WI38 (cell line): ENCODE data around the gene COP1.
"Not testable (repeated sequence)": the region's sequence is repeated elsewhere in the genome, so short reads cannot be mapped to it uniquely, and the experiment has no call there.

ENCODE experiments used
- H3K4me3 ChIP-seq: 2 replicates; pipeline ENCODE4 v1.5.1; 2011; ENCODE audit warnings: low read depth, mild to moderate bottlenecking, control low read depth, low read length
- TF ChIP-seq, protein P1 (sequence below): IDR thresholded peaks from 2 replicates; pipeline ENCODE4 v1.5.1; 2012; ENCODE audit warnings: low read depth, mild to moderate bottlenecking, control low read depth, low read length

The COP1 gene

DNA sequence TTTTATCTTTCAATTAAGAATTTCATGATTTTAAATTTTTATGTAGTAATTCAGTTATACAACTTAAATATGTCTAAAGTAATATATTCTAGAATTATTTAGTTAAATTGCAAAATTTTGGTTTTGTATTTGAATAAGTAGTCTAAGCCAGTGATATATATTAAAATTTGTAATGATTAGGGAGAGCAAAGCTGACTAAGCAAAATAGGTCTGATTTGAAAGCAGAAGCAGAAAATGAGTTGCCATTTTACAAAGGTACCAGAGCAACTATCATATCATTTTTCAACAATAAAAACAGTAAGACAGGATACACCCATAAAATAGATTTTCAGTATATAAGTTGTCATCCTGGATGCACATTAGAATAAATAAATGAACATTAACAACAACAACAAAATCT lies 177.9 kb downstream of the COP1 start:
- TF ChIP-seq, protein P1, sequence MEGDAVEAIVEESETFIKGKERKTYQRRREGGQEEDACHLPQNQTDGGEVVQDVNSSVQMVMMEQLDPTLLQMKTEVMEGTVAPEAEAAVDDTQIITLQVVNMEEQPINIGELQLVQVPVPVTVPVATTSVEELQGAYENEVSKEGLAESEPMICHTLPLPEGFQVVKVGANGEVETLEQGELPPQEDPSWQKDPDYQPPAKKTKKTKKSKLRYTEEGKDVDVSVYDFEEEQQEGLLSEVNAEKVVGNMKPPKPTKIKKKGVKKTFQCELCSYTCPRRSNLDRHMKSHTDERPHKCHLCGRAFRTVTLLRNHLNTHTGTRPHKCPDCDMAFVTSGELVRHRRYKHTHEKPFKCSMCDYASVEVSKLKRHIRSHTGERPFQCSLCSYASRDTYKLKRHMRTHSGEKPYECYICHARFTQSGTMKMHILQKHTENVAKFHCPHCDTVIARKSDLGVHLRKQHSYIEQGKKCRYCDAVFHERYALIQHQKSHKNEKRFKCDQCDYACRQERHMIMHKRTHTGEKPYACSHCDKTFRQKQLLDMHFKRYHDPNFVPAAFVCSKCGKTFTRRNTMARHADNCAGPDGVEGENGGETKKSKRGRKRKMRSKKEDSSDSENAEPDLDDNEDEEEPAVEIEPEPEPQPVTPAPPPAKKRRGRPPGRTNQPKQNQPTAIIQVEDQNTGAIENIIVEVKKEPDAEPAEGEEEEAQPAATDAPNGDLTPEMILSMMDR, result no peak
- no peak overlapping the region for H3K4me3 ChIP-seq

- H3K4me3 ChIP-seq, result not testable (repeated sequence)
Measured at GRCh38 chr1:176027934-176028333, 179.2 kb downstream of the COP1 start.

DNA sequence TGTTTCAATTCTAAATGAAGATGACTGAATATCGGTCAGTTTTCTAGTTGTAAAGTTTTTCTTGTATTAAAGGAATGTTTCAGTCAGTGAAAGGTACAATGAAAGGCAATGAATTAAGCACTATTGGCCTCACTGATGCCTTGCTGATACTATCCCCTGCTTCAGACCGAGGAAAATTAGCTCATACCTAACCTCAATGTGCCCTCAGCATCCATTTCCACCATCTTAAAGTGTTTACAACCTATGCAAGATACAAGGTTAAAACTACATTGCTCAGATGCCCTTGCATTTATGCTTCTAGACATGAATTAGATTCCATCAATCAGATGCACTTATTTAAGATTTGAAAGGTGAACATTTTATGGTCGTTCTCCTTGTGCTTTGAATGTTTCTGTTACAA lies 184.5 kb downstream of the COP1 start:
- TF ChIP-seq, protein P1, result no peak

DNA sequence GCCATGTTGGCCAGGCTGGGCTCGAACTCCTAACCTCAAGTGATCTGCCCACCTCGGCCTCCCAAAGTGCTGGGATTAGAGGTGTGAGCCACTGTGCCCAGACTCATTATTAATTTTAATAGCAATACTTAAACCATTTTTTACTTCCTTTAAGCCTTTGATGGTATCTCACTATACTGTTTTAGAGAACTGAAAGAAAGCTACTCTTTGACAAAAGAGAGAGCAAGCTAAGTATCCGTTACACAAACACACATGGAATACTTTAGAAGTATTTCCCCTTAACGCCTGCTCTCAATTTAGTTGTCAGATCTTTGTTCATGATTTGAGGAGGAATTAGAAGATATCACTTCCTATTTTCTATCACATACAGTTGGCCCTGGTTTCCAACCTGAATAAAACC lies 189.4 kb downstream of the COP1 start:
- TF ChIP-seq, protein P1, result no peak

More for the DNA sequence above, 184.5 kb downstream of the COP1 start:
- H3K4me3 ChIP-seq, result no peak overlapping the region

DNA sequence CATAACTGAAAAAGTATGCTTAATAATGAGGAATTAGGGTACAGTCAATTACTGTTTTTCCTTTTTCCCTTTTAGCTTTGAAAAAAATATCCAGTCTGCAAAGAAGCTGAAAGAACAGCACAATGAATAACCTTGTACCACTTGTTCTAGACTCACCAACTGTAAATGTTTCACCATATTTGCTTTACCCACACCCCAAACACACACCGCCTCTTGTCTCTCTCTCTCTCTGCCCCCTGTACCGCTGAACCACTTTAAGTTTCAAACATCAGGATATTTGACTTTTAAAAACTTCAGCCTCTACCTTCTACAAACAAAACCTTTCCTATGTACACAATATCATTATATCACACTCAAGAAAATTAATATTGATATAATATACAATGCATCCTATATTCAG lies 197.1 kb downstream of the COP1 start:
- TF ChIP-seq, protein P1, result no peak
- no peak overlapping the region for H3K4me3 ChIP-seq

More for the DNA sequence above, 189.4 kb downstream of the COP1 start:
- no peak overlapping the region for H3K4me3 ChIP-seq

GRCh38 chr1:176007756-176008389 lies 199.2 kb downstream of the COP1 start:
- not testable (repeated sequence) for H3K4me3 ChIP-seq

- H3K4me3 ChIP-seq, result not testable (repeated sequence)
Measured at GRCh38 chr1:175994660-175995059, 212.4 kb downstream of the COP1 start.

DNA sequence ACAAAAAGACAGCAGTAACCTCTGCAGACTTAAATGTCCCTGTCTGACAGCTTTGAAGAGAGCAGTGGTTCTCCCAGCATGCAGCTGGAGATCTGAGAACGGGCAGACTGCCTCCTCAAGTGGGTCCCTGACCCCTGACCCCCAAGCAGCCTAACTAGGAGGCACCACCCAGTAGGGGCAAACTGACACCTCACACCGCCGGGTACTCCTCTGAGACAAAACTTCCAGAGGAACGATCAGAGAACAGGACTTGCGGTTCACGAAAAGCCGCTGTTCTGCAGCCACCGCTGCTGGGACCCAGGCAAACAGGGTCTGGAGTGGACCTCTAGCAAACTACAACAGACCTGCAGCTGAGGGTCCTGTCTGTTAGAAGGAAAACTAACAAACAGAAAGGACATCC lies 214.3 kb downstream of the COP1 start:
- not testable (repeated sequence) for H3K4me3 ChIP-seq

GRCh38 chr1:175992202-175992601 lies 214.9 kb downstream of the COP1 start:
- H3K4me3 ChIP-seq, result not testable (repeated sequence)

- TF ChIP-seq, protein P1, result no peak
Measured at GRCh38 chr1:175984813-175985212, 222.3 kb downstream of the COP1 start.

More at GRCh38 chr1:175984813-175985212, 222.3 kb downstream of the COP1 start:
- no peak overlapping the region for H3K4me3 ChIP-seq
